Body of pancreas (tissue), 4 donors: Measurements from ENCODE around the gene MINK1.

Experiments used
- CTCF ChIP-seq, 7 experiments: fragments of 450-650 bp in 4 of 7; fragments of 200-600 bp in 3 of 7; sonication (generic) in 3 of 7; IDR thresholded peaks; one replicate each; pipeline ENCODE4 v1.5.1; 2016 to 2019; ENCODE audit warnings: antibody characterized with exemption in 7 of 7
- POLR2A ChIP-seq, 3 donors: fragments of 450-650 bp; IDR thresholded peaks; one replicate each; pipeline ENCODE4 v1.6.1; 2016; ENCODE audit warnings: antibody characterized with exemption in 3 of 3, mild to moderate bottlenecking in 2 of 3

DNA sequence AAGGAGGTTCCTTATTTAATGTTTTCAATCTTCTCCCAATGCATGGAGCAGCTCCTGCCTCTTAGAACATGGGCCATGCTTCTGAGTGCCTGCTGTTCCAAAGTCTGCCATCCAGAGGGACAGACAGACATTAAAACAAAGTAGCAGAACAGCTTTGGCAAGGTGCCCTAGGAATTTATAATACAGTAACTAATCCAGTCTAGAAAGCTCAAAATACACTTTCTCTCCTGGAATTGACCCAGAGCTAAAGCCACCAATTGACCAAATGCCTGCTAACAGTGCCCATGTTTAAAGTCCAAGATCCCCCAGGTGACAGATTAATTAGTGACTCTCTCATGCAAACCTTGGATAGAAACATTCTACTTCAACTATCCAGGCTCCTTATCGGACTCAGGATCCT is 80.9 kb downstream of the MINK1 start:
- no peak for TF ChIP-seq POLR2A (IDR thresholded peaks at IDR 0.05)
- TF ChIP-seq CTCF (IDR thresholded peaks at IDR 0.05): peak in 1 of 7 experiments; percentile 4
